ENCODE measurements around the gene SKP1.
A peak's percentile ranks its signal among the peaks of the same experiment; 100 is the strongest.

The SKP1 gene

DNA sequence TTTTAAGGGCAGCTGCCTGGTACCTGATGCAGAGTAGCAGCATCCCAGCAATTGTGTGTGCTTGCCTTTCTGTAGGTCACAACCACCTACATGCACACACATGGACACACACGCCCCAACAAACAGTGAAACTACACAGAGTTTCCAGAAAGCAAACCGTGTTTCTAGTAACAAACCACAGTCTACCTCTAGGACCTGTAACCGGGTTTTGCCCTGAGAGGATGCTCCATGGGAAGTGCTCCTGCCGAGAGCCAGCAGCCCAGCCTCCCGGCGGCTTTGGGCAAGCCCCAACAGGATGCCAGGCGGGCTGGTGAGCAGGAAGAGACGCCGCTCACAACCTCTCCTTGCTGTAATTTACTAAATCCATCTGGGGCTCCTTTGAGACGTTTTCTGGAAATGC lies 66.4 kb downstream of the SKP1 start:
- H3K4me3 ChIP-seq (ENCODE audit: control insufficient read depth, low read depth, low read length) = no peak overlapping the region
- TF ChIP-seq, protein P1, sequence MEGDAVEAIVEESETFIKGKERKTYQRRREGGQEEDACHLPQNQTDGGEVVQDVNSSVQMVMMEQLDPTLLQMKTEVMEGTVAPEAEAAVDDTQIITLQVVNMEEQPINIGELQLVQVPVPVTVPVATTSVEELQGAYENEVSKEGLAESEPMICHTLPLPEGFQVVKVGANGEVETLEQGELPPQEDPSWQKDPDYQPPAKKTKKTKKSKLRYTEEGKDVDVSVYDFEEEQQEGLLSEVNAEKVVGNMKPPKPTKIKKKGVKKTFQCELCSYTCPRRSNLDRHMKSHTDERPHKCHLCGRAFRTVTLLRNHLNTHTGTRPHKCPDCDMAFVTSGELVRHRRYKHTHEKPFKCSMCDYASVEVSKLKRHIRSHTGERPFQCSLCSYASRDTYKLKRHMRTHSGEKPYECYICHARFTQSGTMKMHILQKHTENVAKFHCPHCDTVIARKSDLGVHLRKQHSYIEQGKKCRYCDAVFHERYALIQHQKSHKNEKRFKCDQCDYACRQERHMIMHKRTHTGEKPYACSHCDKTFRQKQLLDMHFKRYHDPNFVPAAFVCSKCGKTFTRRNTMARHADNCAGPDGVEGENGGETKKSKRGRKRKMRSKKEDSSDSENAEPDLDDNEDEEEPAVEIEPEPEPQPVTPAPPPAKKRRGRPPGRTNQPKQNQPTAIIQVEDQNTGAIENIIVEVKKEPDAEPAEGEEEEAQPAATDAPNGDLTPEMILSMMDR (conservative IDR thresholded peaks at IDR 0.05; ENCODE audit: control insufficient read depth, insufficient read depth, low read depth, low read length) = no peak
- no peak for DNase-seq (ENCODE audit: low read depth)

DNA sequence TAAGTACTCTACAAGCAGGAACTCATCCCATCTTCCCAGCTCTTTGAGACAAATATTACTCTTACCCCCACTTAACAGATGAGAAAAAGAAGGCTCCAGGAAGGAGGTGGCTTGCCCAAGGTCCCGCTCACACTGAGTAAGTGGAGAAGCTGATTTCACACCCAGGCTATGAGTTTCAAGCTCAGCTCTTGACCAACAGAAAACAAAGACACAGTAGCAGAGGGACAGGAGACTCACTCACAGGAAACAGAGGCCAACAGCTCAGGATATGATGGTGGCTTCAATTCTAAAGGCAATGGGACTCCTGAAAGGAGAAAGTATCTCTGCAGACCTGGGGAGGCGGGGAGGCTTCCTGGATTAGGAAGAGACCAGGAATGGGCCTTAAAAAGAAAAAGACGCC lies 69.0 kb downstream of the SKP1 start:
- TF ChIP-seq, protein P1 (conservative IDR thresholded peaks at IDR 0.05; ENCODE audit: control insufficient read depth, insufficient read depth, low read depth, low read length) = no peak
- H3K4me3 ChIP-seq (ENCODE audit: control insufficient read depth, low read depth, low read length) = no peak overlapping the region
- no peak for DNase-seq (ENCODE audit: low read depth)

GRCh38 chr5:134106991-134107701 lies 69.6 kb downstream of the SKP1 start:
- no peak for DNase-seq (ENCODE audit: low read depth)
- no peak overlapping the region for H3K4me3 ChIP-seq (ENCODE audit: control insufficient read depth, low read depth, low read length)
- TF ChIP-seq, protein P1 (conservative IDR thresholded peaks at IDR 0.05; ENCODE audit: control insufficient read depth, insufficient read depth, low read depth, low read length) = no peak

DNA sequence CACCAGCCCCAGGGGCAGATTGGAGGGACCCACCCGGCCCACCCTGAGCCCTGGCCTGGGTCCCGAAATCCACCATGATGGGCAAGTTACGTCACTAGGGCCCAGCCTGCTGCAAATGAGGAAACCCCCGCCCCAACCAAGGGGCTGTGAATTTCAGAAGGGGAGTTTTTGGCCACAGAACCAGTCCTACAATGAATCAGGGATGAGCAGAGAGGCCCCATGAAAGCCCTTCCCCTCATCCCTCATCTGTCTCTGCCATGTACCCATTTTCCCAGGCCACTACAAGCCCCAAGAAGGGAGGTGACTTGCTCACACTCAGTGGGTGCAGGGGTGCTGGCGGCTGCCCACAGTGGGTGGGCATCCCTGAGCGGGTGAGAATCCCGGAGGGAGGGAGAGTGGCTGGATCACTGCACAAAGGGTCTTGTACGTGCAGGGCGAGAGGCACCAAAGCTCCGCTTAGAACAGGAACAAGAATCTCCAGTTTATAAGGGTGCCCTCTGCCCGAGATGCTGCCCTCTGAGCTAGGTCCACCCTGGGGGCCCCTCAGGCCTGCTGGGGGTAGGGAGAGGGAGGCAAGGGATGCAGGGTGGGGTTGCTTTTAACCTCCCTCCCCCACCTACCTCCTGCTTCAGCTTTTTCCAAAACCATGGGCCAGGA lies 72.6 kb downstream of the SKP1 start:
- TF ChIP-seq, protein P1 (conservative IDR thresholded peaks at IDR 0.05; ENCODE audit: control insufficient read depth, insufficient read depth, low read depth, low read length) = no peak
- no peak overlapping the region for H3K4me3 ChIP-seq (ENCODE audit: control insufficient read depth, low read depth, low read length)
- DNase-seq (ENCODE audit: low read depth) = no peak

DNA sequence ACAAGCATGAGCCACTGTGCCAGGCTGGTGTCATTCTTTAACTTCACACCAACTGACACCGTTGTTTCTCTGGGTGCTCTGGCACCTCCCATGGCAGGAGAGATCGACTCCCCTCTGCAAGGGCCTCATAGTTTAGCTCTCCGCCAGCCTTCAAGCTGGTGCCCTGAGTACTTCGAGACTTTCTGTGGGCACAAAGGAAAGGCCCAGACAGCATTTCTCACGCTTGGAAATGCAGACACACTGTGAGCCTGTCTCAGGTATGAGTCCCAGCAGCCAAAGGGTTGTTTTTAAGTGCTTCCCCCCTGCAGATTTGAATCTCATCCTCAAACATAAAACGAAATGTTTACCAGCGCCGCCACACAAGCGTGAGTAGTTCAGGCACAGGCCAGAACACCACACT lies 73.4 kb downstream of the SKP1 start:
- TF ChIP-seq, protein P1 (conservative IDR thresholded peaks at IDR 0.05; ENCODE audit: control insufficient read depth, insufficient read depth, low read depth, low read length) = no peak
- no peak overlapping the region for H3K4me3 ChIP-seq (ENCODE audit: control insufficient read depth, low read depth, low read length)
- no peak for DNase-seq (ENCODE audit: low read depth)

DNA sequence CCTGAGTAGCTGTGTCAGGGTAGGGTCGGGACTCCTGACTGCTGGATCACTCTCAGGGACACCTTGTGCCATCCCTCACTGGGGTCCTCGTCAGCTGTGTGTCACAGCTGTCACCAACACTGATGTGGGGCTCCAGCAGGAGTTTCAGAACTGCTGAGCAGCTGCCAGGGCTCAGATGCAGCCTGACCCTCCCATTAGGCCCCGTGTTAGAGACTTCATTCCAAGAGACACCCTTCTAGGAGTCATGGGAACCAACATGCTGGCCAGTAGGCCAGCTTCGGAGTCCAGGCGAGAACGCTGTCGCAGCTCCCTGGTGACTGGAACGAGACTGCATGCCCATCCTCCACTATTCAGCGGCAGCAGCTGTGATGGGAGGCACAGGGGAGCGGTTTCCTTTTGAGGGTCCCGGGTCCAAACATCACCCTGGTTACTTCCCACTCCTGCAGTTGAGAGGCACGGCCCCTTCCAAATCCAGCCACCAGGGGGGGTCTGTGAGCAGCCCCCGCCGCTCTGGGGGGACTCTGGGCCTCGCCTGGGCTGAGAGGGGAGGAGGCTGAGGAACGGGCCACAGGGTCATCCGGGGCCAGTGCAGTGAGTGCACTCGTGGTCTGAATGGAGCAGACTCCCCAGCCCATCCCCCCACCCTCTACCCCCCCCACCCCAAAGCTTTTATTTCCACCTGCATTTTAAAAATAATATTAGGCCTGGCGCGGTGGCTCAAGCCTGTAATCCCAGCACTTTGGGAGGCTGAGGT lies 74.9 kb downstream of the SKP1 start:
- H3K4me3 ChIP-seq (ENCODE audit: control insufficient read depth, low read depth, low read length) = no peak overlapping the region
- peak; percentile 33 for DNase-seq (ENCODE audit: low read depth)
- TF ChIP-seq, protein P1 (conservative IDR thresholded peaks at IDR 0.05; ENCODE audit: control insufficient read depth, insufficient read depth, low read depth, low read length) = peak; percentile 82

Measured in fibroblast of mammary gland (primary cell).